Measurements from ENCODE around the gene ZNF134.

- TF ChIP-seq CTCF (IDR thresholded peaks at IDR 0.05) = no peak
- TF ChIP-seq POLR2A (IDR thresholded peaks at IDR 0.05) = no peak
Observed at GRCh38 chr19:57651654-57651996, 37.6 kb downstream of the ZNF134 start.
